ENCODE data around the gene ADAMTS2. TPM values are rescaled to one million over a fixed set of nuclear protein-coding genes. Genes with fewer than 3 reads are reported as not detected.

Gene ADAMTS2
- total RNA-seq, 1 donor from 2014 or later = 6.1 TPM

DNA sequence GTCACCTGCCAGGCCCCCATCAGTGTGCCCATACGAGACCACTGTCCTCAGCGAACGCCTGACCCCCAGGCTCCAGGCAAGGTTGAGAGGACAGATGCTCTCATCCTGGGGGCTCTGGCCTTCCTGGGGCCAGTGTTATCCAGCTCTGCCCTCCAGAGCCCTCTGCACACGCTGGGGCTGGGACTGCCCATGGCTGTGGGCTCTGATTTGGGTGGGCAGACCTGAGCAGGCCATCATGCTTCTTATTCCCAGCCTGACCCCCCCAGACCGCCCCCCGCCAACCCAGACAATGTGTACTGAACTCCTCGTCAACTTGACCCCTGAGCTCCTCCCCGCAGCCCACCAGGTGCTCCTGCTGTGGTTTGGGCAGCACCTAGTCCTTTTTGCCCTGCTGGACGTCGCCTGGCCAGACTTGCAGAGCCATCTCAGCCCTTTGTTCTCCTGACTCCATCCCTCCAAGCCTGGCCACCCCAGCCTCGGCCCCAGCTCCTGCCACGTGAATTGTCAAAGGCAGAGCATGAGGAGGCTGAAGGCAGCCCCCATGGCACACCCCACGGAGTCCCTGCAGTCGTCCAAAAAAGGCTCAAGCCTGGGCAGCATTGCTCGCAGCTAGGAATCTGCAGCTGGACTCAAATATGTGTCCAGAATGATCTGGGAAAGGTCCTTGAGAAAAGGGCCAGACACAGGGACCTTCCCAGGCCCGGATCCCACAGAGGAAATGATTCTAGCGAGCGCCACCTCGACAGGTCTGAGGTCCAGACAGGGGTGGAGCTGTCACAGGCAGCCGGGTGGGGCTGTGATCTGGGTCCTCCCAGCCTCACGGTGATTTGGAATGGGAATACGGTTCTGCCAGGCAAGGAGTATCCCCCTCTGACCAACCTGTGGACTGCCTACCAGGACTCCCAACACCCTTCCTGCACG is 87.0 kb downstream of the ADAMTS2 start:
- no peak for DNase-seq (ENCODE audit: extremely low read depth, low read depth, low spot score)

GRCh38 chr5:179257176-179257682 is 88.0 kb downstream of the ADAMTS2 start:
- DNase-seq (ENCODE audit: extremely low read depth, low read depth, low spot score) = no peak

- no peak for DNase-seq (ENCODE audit: extremely low read depth, low read depth, low spot score)
These were observed 88.7 kb downstream of the ADAMTS2 start for GRCh38 chr5:179256328-179257175.

GRCh38 chr5:179255527-179256327 is 89.5 kb downstream of the ADAMTS2 start:
- no peak for DNase-seq (ENCODE audit: extremely low read depth, low read depth, low spot score)

- no peak for DNase-seq (ENCODE audit: extremely low read depth, low read depth, low spot score)
These were observed 90.5 kb downstream of the ADAMTS2 start for GRCh38 chr5:179254638-179255271.

- no peak for DNase-seq (ENCODE audit: extremely low read depth, low read depth, low spot score)
These were observed 91.5 kb downstream of the ADAMTS2 start for GRCh38 chr5:179253730-179254129.

DNA sequence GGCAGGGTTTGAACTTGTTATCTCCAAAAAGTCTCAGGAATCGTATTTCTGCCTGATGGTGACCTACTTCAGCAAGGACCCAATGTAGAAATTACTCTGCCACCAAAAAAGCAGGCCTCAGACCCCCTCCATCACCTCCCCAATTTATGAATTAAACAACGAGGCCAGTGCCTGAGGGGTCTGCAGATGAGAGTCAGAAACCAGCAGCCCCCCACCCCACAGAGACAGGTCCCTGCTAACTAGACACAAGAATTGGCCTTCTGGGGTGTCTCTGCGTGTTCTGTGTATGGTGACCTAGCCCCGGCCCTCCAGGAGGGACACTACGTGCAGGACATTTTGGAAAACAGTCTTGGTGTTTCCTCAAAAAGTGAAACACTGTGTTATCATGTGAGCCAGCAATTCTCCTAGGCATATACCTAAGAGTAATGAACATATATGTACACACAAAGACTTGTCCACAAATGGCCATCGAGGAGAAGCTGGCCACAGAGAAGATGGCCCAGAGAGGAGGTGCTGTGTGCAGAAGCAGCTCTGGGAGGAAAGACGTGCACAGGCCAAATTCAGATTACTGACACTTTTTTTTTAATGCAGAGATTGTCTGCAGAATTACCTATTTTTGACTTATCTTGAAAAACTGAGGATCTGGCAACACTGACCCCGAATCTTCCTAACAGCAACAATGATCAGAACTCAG is 93.8 kb downstream of the ADAMTS2 start:
- no peak for DNase-seq (ENCODE audit: extremely low read depth, low read depth, low spot score)

DNA sequence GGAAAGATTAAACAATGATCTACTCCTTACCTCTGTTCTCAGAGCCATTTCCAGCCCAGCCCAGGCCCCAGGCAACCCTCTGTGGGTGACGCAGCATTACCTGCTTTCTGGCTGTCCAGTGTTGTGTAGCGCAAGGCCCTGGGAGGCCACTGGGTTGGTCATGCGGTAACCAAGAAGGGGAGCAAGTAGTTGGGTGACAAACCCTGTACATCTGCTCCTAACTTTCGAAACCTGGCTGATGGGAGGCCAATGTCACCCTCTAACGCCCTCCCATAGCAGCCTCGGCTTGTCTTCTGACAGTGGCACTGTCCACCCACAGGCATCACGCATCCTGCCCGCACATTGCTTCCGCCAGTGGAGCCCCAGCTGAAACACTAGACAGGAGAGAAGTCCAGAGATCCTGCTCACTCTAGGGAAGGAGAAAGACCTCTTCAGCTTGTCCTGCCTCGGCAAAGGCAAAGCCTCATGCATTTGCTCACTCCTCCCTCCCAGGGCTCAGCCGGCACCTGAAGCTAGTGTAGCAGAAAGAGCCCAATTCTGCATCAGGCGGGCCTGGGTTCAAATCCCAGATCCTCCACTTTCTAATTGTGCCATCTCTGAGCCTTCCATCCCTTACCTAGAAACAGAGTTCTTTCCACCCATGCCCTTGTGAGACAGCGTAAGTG is 94.6 kb downstream of the ADAMTS2 start:
- DNase-seq (ENCODE audit: extremely low read depth, low read depth, low spot score) = no peak

GRCh38 chr5:179246227-179246626 is 99.0 kb downstream of the ADAMTS2 start:
- DNase-seq (ENCODE audit: extremely low read depth, low read depth, low spot score) = no peak

- no peak for DNase-seq (ENCODE audit: extremely low read depth, low read depth, low spot score)
These were observed 100.2 kb downstream of the ADAMTS2 start for GRCh38 chr5:179245031-179245430.

GRCh38 chr5:179244044-179244443 is 101.2 kb downstream of the ADAMTS2 start:
- DNase-seq (ENCODE audit: extremely low read depth, low read depth, low spot score) = no peak

GRCh38 chr5:179243333-179243732 is 101.9 kb downstream of the ADAMTS2 start:
- DNase-seq (ENCODE audit: extremely low read depth, low read depth, low spot score) = no peak

- no peak for DNase-seq (ENCODE audit: extremely low read depth, low read depth, low spot score)
These were observed 102.6 kb downstream of the ADAMTS2 start for GRCh38 chr5:179242676-179243075.

- no peak for DNase-seq (ENCODE audit: extremely low read depth, low read depth, low spot score)
These were observed 103.4 kb downstream of the ADAMTS2 start for GRCh38 chr5:179241764-179242370.

- DNase-seq (ENCODE audit: extremely low read depth, low read depth, low spot score) = no peak
These were observed 104.1 kb downstream of the ADAMTS2 start for GRCh38 chr5:179241175-179241574.

GRCh38 chr5:179240561-179240960 is 104.7 kb downstream of the ADAMTS2 start:
- DNase-seq (ENCODE audit: extremely low read depth, low read depth, low spot score) = no peak

DNA sequence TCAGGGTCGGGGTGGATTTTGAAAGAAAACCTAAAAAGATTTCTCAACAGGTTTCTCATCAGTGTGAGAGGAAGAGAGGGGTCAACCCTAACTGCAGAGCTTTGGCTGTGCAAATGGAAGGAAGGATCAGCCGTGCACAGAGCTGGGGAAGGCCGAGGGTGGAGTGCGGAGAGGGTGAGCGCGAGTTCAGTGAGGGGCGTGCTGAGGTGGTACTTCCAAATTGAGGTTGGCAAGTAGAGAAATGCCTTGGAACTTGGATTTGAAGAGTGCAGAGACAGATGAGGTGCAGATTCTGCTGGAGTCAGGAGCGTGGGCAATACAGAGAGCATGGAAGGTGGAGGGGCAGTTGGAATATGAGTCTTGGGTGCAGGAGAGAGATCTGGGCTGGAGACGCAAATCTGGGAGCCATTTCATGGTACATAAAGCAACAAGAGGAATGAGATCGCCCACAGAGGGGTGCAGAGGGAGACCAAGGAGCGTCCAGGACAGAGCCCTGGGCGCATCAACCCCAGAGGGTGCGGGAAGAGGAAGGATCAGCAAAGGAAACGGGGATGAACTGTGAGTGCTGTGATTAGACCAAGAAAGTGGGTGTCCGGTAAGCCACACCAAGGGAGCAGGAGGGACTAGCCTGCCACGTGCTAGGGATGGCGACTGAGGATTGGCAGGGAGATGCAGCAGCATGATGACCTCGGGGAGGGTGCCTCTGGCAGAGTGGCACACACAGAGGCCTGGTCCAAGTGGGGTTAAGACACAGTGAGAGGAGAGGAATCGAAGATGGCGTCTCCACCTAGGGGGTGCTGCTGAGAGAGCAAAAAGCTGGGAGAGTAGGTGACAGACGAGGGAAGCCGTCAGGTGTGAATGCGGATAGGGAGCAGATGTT is 105.8 kb downstream of the ADAMTS2 start:
- no peak for DNase-seq (ENCODE audit: extremely low read depth, low read depth, low spot score)

- no peak for DNase-seq (ENCODE audit: extremely low read depth, low read depth, low spot score)
These were observed 106.7 kb downstream of the ADAMTS2 start for GRCh38 chr5:179238628-179238970.
